ENCODE measurements around the gene KCNAB3. TPM values are rescaled to one million over a fixed set of nuclear protein-coding genes. Genes with fewer than 3 reads are reported as not detected.

The KCNAB3 gene
- total and polyA plus RNA-seq, 9 of the 15 experiments (the other 6 are each of a cell fraction or from before 2014, with no cell fraction given): 0.03 to 2.5 (median 1.1) TPM

- TF ChIP-seq CTCF (IDR thresholded peaks at IDR 0.05 in 2 of 3, conservative IDR thresholded peaks at IDR 0.05 in 1 of 3; ENCODE audit: insufficient read depth in 2 of 3, low read depth in 1 of 3, low read length in 3 of 3) (0 out of 6 replicates have a peak, but pooled peaks of 1 of the 3 experiments have one; percentile 1), CBX5 (IDR thresholded peaks at IDR 0.05; ENCODE audit: borderline replicate concordance, low read depth) (no peak), ZMIZ1 (IDR thresholded peaks at IDR 0.05; ENCODE audit: low read depth in 2 of 2, low read length in 2 of 2) (no peak), TSHZ1 (CRISPR knock-in tag; IDR thresholded peaks at IDR 0.05) (no peak), ZNF77 (CRISPR knock-in tag; IDR thresholded peaks at IDR 0.05) (no peak), CHD4 (IDR thresholded peaks at IDR 0.05; ENCODE audit: insufficient read depth, insufficient replicate concordance, low read depth, low read length, poor library complexity, severe bottlenecking) (no peak), PPARD (CRISPR knock-in tag; IDR thresholded peaks at IDR 0.05) (no peak), NCOA4 (IDR thresholded peaks at IDR 0.05; ENCODE audit: partially characterized antibody) (no peak), POU5F1 (IDR thresholded peaks at IDR 0.05; ENCODE audit: borderline replicate concordance, low read depth, low read length, partially characterized antibody) (no peak), EZH2 (IDR thresholded peaks at IDR 0.05; ENCODE audit: borderline replicate concordance, low read depth, low read length) (no peak), MAFK (IDR thresholded peaks at IDR 0.05; ENCODE audit: low read length) (no peak), NFRKB (IDR thresholded peaks at IDR 0.05; ENCODE audit: low read depth) (peak; percentile 44; the same call in 1 of the 2 replicates), FOXM1 (IDR thresholded peaks at IDR 0.05; ENCODE audit: low read depth) (no peak), FOXM1 (CRISPR knock-in tag; IDR thresholded peaks at IDR 0.05; ENCODE audit: low read depth) (no peak), KHSRP (IDR thresholded peaks at IDR 0.05) (no peak), BACH1 (tag; IDR thresholded peaks at IDR 0.05) (no peak), MTF1 (CRISPR knock-in tag; IDR thresholded peaks at IDR 0.05; ENCODE audit: borderline replicate concordance) (no peak), TRIM24 (IDR thresholded peaks at IDR 0.05) (0 out of 4 replicates have a peak, but pooled peaks of 1 of the 2 experiments have one; percentile 23)
- TF ChIP-seq, protein P1, sequence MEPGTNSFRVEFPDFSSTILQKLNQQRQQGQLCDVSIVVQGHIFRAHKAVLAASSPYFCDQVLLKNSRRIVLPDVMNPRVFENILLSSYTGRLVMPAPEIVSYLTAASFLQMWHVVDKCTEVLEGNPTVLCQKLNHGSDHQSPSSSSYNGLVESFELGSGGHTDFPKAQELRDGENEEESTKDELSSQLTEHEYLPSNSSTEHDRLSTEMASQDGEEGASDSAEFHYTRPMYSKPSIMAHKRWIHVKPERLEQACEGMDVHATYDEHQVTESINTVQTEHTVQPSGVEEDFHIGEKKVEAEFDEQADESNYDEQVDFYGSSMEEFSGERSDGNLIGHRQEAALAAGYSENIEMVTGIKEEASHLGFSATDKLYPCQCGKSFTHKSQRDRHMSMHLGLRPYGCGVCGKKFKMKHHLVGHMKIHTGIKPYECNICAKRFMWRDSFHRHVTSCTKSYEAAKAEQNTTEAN (CRISPR knock-in tag; IDR thresholded peaks at IDR 0.05): no peak
These were observed 42.6 kb downstream of the KCNAB3 start (continued) for GRCh38 chr17:7887038-7887481.

All from K562 (cell line).